HEK293 (cell line): Measurements from ENCODE around the gene CDC37L1.

Source experiments
- CTCF ChIA-PET: fragments of 350-600 bp; formaldehyde crosslinking; extraction: SDS; loops from one replicate; lab custom pipeline; 2021; ENCODE audit warnings: antibody characterized with exemption; lab: Yijun Ruan, JAX
- POLR2A ChIA-PET: fragments of 300-600 bp; formaldehyde crosslinking; extraction: SDS; loops from one replicate; lab custom pipeline; 2020; ENCODE audit warnings: antibody characterized with exemption, inconsistent platforms; lab: Yijun Ruan, JAX
- H3K27ac ChIP-seq: fragments of 200-500 bp; sonication (Bioruptor generic); 2 replicates; pipeline ENCODE4 v1.5.1; 2014; ENCODE audit warnings: low read depth, low read length, control low read depth, inconsistent platforms; ENCODE audit errors: extremely low read depth
- H3K36me3 ChIP-seq, 2 experiments: fragments of 200-500 bp in 1 of 2; sonication (Bioruptor generic) in 1 of 2; 1 replicate in 1 of 2; 2 replicates in 1 of 2; pipeline ENCODE4 v1.5.1; 2014 to 2017; ENCODE audit warnings: inconsistent platforms in 2 of 2, low read length in 2 of 2; ENCODE audit not compliant: control insufficient read depth in 2 of 2, insufficient read depth in 1 of 2
- H3K4me1 ChIP-seq: fragments of 200-500 bp; sonication (Bioruptor generic); 2 replicates; pipeline ENCODE4 v1.5.1; 2014; ENCODE audit warnings: mild to moderate bottlenecking, low read length, inconsistent platforms; ENCODE audit not compliant: control insufficient read depth, insufficient read depth
- H3K4me3 ChIP-seq: 2 replicates; pipeline ENCODE4 v1.5.1; 2011; ENCODE audit warnings: low read depth, mild to moderate bottlenecking, control low read depth, low read length, moderate library complexity
- H3K9me3 ChIP-seq: fragments of 200-500 bp; sonication (Bioruptor generic); 2 replicates; pipeline ENCODE4 v1.5.1; 2014; ENCODE audit warnings: low read depth, low read length, inconsistent platforms; ENCODE audit not compliant: control insufficient read depth, insufficient read depth
- KLF8 ChIP-seq: fragments of 450-650 bp; formaldehyde crosslinking; IDR thresholded peaks from 2 replicates; pipeline ENCODE4 v1.5.1; 2016; ENCODE audit warnings: missing biosample characterization, missing genetic modification characterization
- KLF9 ChIP-seq: fragments of 450-650 bp; formaldehyde crosslinking; IDR thresholded peaks from 2 replicates; pipeline ENCODE4 v1.5.1; 2016; ENCODE audit warnings: missing biosample characterization, missing genetic modification characterization, low read depth
- OSR2 ChIP-seq: fragments of 450-650 bp; formaldehyde crosslinking; IDR thresholded peaks from 2 replicates; pipeline ENCODE4 v1.5.1; 2016; ENCODE audit warnings: missing biosample characterization, missing genetic modification characterization
- SALL2 ChIP-seq: fragments of 450-650 bp; formaldehyde crosslinking; IDR thresholded peaks from 2 replicates; pipeline ENCODE4 v1.5.0; 2017; ENCODE audit warnings: missing biosample characterization, mild to moderate bottlenecking, missing genetic modification characterization, borderline replicate concordance
- YY2 ChIP-seq: fragments of 450-650 bp; formaldehyde crosslinking; IDR thresholded peaks from 2 replicates; pipeline ENCODE4 v1.5.1; 2016; ENCODE audit warnings: missing biosample characterization, missing genetic modification characterization
- ZBTB20 ChIP-seq: fragments of 450-650 bp; formaldehyde crosslinking; IDR thresholded peaks from 2 replicates; pipeline ENCODE4 v1.5.1; 2016; ENCODE audit warnings: missing biosample characterization, missing genetic modification characterization
- ZIC2 ChIP-seq: fragments of 450-650 bp; formaldehyde crosslinking; IDR thresholded peaks from 2 replicates; pipeline ENCODE4 v1.5.1; 2016; ENCODE audit warnings: missing biosample characterization, missing genetic modification characterization
- ZNF121 ChIP-seq: fragments of 450-650 bp; formaldehyde crosslinking; IDR thresholded peaks from 2 replicates; pipeline ENCODE4 v1.5.1; 2016; ENCODE audit warnings: missing biosample characterization, missing genetic modification characterization
- ZNF138 ChIP-seq: fragments of 450-650 bp; formaldehyde crosslinking; IDR thresholded peaks from 2 replicates; pipeline ENCODE4 v1.5.1; 2016; ENCODE audit warnings: missing biosample characterization, missing genetic modification characterization, borderline replicate concordance
- ZNF16 ChIP-seq: fragments of 450-650 bp; formaldehyde crosslinking; IDR thresholded peaks from 2 replicates; pipeline ENCODE4 v1.5.1; 2016; ENCODE audit warnings: low read depth, missing biosample characterization, missing genetic modification characterization
- ZNF211 ChIP-seq: fragments of 450-650 bp; formaldehyde crosslinking; IDR thresholded peaks from 2 replicates; pipeline ENCODE4 v1.5.1; 2016; ENCODE audit warnings: low read depth, missing biosample characterization, missing genetic modification characterization
- ZNF24 ChIP-seq: fragments of 450-650 bp; formaldehyde crosslinking; IDR thresholded peaks from 2 replicates; pipeline ENCODE4 v1.5.1; 2016; ENCODE audit warnings: missing biosample characterization, missing genetic modification characterization
- ZNF404 ChIP-seq: fragments of 450-650 bp; formaldehyde crosslinking; IDR thresholded peaks from 2 replicates; pipeline ENCODE4 v1.5.1; 2017; ENCODE audit warnings: missing biosample characterization, missing genetic modification characterization
- ZNF501 ChIP-seq: fragments of 450-650 bp; formaldehyde crosslinking; IDR thresholded peaks from 2 replicates; pipeline ENCODE4 v1.5.1; 2016; ENCODE audit warnings: missing biosample characterization, missing genetic modification characterization
- ZNF514 ChIP-seq: fragments of 450-650 bp; formaldehyde crosslinking; IDR thresholded peaks from 2 replicates; pipeline ENCODE4 v1.5.1; 2016; ENCODE audit warnings: missing biosample characterization, missing genetic modification characterization
- ZNF544 ChIP-seq: fragments of 450-650 bp; formaldehyde crosslinking; IDR thresholded peaks from 2 replicates; pipeline ENCODE4 v1.5.0; 2017; ENCODE audit warnings: missing biosample characterization, missing genetic modification characterization
- ZNF548 ChIP-seq: fragments of 450-650 bp; formaldehyde crosslinking; IDR thresholded peaks from 2 replicates; pipeline ENCODE4 v1.5.1; 2016; ENCODE audit warnings: missing biosample characterization, missing genetic modification characterization
- ZNF792 ChIP-seq: fragments of 450-650 bp; formaldehyde crosslinking; IDR thresholded peaks from 2 replicates; pipeline ENCODE4 v1.5.1; 2016; ENCODE audit warnings: missing biosample characterization, missing genetic modification characterization
- ZSCAN23 ChIP-seq: fragments of 450-650 bp; formaldehyde crosslinking; IDR thresholded peaks from 2 replicates; pipeline ENCODE4 v1.5.1; 2016; ENCODE audit warnings: missing biosample characterization, missing genetic modification characterization
- TF ChIP-seq, protein P1 (sequence below): fragments of 450-650 bp; formaldehyde crosslinking; IDR thresholded peaks from 2 replicates; pipeline ENCODE4 v1.5.1; 2017; ENCODE audit warnings: missing biosample characterization, missing genetic modification characterization
- TF ChIP-seq, protein P2 (sequence below): fragments of 450-650 bp; formaldehyde crosslinking; IDR thresholded peaks from 2 replicates; pipeline ENCODE4 v1.5.1; 2016; ENCODE audit warnings: missing biosample characterization, missing genetic modification characterization
- TF ChIP-seq, protein P3 (sequence below): fragments of 450-650 bp; formaldehyde crosslinking; IDR thresholded peaks from 2 replicates; pipeline ENCODE4 v1.5.1; 2016; ENCODE audit warnings: missing biosample characterization, missing genetic modification characterization
- TF ChIP-seq, protein P4 (sequence below): fragments of 450-650 bp; formaldehyde crosslinking; IDR thresholded peaks from 2 replicates; pipeline ENCODE4 v1.5.1; 2017; ENCODE audit warnings: missing biosample characterization, mild to moderate bottlenecking, missing genetic modification characterization, moderate library complexity

CDC37L1 gene

DNA sequence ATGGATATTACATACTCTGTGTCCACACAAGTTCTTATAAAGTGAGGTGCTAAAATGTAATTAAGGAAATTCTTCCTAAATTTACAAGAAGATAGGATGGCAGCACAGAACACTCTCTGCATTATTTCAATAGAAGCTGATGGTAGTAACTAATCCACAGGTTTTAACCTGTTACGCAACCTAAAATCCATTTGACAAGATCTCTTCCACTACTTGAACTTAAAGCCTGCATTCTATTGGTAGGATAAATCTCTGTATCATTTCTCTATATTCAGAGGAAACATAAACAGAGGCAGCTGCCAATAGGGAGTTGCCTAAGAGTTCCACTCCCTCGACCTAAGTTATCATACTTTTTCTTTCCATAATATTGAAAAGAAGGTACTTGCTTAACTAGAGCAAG is 21.6 kb downstream of the CDC37L1 start (continued):
- TF ChIP-seq, protein P1, sequence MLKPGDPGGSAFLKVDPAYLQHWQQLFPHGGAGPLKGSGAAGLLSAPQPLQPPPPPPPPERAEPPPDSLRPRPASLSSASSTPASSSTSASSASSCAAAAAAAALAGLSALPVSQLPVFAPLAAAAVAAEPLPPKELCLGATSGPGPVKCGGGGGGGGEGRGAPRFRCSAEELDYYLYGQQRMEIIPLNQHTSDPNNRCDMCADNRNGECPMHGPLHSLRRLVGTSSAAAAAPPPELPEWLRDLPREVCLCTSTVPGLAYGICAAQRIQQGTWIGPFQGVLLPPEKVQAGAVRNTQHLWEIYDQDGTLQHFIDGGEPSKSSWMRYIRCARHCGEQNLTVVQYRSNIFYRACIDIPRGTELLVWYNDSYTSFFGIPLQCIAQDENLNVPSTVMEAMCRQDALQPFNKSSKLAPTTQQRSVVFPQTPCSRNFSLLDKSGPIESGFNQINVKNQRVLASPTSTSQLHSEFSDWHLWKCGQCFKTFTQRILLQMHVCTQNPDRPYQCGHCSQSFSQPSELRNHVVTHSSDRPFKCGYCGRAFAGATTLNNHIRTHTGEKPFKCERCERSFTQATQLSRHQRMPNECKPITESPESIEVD, result no peak

DNA sequence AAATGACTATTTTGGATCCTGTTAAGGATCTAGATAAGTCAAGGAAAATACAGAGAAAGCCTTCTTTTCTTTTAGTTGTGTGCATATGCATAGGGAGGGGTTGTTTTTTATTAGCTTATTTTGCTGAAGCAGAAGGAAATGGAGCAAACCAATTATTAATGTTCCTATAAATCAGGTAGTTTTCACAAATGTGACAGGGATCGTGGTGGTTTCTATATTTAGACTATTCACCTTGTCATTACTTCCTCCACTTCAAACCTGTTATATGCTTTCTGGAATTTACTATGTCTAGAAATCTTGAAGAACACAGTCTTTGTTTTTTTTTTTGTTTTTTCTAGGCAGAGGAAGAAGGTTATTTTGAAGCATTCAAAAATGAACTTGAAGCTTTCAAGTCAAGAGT is 22.2 kb downstream of the CDC37L1 start:
- H3K9me3 ChIP-seq, result no peaks in the 10 kb centered on the region
- no peak overlapping the region for H3K27ac ChIP-seq
- ChIA-PET CTCF (interaction anchor here (0.8 to 1.4 kb wide), 3 partner anchors 11 to 47 kb away, joined by 3 to 4 read pairs (median 3); partner anchors contain the start of gene CDC37L1), POLR2A (interaction anchor here (1.1 kb wide), 1 partner anchor 17 kb away, joined by 3 read pairs; no protein-coding TSS in a partner anchor)
- peaks cover 3 to 54% of the 10 kb centered on the region in 2 experiments; a peak in 2 of 3 replicates for H3K36me3 ChIP-seq
- H3K4me1 ChIP-seq, result no peaks in the 10 kb centered on the region
- no peak overlapping the region for H3K4me3 ChIP-seq
- TF ChIP-seq ZNF544 (tag by site-specific recombination) (no peak), ZNF138 (tag by site-specific recombination) (no peak), KLF9 (tag by site-specific recombination) (no peak), ZNF16 (tag by site-specific recombination) (no peak), ZBTB20 (no peak), ZNF211 (tag by site-specific recombination) (no peak)
- TF ChIP-seq, all 188 proteins: peak for 0

DNA sequence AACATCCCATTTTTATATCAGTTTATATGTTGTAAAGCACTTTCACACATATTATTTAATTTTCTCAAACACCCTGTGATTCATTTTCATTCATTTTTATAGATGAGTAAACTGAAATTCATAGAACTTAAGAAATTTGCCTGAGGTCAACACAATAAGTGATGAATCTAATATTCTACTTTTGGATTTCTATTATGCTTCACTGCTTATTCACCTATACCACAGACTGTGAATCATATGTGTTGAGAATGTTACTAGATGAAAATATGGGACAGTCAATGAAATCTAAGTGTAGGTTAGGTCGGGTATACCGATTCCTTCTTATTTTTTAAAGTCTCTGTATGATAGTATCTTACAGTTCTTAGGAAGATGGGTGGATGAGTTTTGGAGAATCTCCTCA is 24.8 kb downstream of the CDC37L1 start:
- ChIA-PET CTCF (no interaction called here), POLR2A (no interaction called here)
- Histone ChIP-seq H3K9me3 (no peaks in the 10 kb centered on the region), H3K27ac (no peak overlapping the region), H3K36me3 (peaks cover 6 to 56% of the 10 kb centered on the region in 2 experiments; a peak in 2 of 3 replicates), H3K4me3 (no peak overlapping the region), H3K4me1 (no peaks in the 10 kb centered on the region)
- TF ChIP-seq ZNF501 (tag by site-specific recombination) (no peak), ZIC2 (tag by site-specific recombination) (no peak), OSR2 (tag by site-specific recombination) (no peak), ZNF24 (no peak), ZNF514 (tag by site-specific recombination) (no peak), KLF8 (tag by site-specific recombination) (no peak), YY2 (tag by site-specific recombination) (no peak)
- TF ChIP-seq, protein P2, sequence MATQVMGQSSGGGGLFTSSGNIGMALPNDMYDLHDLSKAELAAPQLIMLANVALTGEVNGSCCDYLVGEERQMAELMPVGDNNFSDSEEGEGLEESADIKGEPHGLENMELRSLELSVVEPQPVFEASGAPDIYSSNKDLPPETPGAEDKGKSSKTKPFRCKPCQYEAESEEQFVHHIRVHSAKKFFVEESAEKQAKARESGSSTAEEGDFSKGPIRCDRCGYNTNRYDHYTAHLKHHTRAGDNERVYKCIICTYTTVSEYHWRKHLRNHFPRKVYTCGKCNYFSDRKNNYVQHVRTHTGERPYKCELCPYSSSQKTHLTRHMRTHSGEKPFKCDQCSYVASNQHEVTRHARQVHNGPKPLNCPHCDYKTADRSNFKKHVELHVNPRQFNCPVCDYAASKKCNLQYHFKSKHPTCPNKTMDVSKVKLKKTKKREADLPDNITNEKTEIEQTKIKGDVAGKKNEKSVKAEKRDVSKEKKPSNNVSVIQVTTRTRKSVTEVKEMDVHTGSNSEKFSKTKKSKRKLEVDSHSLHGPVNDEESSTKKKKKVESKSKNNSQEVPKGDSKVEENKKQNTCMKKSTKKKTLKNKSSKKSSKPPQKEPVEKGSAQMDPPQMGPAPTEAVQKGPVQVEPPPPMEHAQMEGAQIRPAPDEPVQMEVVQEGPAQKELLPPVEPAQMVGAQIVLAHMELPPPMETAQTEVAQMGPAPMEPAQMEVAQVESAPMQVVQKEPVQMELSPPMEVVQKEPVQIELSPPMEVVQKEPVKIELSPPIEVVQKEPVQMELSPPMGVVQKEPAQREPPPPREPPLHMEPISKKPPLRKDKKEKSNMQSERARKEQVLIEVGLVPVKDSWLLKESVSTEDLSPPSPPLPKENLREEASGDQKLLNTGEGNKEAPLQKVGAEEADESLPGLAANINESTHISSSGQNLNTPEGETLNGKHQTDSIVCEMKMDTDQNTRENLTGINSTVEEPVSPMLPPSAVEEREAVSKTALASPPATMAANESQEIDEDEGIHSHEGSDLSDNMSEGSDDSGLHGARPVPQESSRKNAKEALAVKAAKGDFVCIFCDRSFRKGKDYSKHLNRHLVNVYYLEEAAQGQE, result no peak

DNA sequence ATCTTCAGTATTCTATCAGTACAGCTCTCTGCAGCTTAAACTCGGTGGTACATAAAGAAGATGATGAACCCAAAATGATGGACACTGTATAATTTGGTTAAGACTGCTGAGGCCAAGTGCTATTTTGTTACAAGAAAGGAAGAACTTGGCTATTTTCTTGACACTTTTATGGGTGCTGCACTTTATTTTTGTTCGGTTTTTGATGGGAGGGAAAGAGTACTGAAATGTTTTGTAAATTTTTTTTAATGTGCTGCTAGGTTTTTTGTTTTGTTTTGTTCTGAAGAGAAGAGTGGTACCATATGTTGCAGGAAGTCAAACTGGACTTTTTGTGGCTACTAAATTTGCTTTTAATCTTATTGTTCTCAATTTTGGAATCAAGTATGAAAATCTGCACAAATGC is 26.7 kb downstream of the CDC37L1 start:
- H3K4me3 ChIP-seq, result no peak overlapping the region
- peaks cover 10 to 64% of the 10 kb centered on the region in 2 experiments for H3K36me3 ChIP-seq
- POLR2A ChIA-PET, result no interaction called here
- no peaks in the 10 kb centered on the region for H3K9me3 ChIP-seq
- H3K4me1 ChIP-seq, result no peaks in the 10 kb centered on the region
- no peak overlapping the region for H3K27ac ChIP-seq
- CTCF ChIA-PET, result interaction anchor here (0.7 to 1.0 kb wide), 3 partner anchors 16 to 1836 kb away, joined by 3 to 4 read pairs (median 3); no protein-coding TSS in a partner anchor
- no peak for TF ChIP-seq ZNF404
- TF ChIP-seq ZNF548 (tag by site-specific recombination), result no peak
- no peak for TF ChIP-seq ZNF121 (tag by site-specific recombination)
- TF ChIP-seq SALL2 (tag by site-specific recombination), result no peak
- TF ChIP-seq, protein P3, sequence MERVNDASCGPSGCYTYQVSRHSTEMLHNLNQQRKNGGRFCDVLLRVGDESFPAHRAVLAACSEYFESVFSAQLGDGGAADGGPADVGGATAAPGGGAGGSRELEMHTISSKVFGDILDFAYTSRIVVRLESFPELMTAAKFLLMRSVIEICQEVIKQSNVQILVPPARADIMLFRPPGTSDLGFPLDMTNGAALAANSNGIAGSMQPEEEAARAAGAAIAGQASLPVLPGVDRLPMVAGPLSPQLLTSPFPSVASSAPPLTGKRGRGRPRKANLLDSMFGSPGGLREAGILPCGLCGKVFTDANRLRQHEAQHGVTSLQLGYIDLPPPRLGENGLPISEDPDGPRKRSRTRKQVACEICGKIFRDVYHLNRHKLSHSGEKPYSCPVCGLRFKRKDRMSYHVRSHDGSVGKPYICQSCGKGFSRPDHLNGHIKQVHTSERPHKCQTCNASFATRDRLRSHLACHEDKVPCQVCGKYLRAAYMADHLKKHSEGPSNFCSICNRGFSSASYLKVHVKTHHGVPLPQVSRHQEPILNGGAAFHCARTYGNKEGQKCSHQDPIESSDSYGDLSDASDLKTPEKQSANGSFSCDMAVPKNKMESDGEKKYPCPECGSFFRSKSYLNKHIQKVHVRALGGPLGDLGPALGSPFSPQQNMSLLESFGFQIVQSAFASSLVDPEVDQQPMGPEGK (tag by site-specific recombination), result no peak
- no peak for TF ChIP-seq ZSCAN23 (tag by site-specific recombination)
- TF ChIP-seq, protein P4, sequence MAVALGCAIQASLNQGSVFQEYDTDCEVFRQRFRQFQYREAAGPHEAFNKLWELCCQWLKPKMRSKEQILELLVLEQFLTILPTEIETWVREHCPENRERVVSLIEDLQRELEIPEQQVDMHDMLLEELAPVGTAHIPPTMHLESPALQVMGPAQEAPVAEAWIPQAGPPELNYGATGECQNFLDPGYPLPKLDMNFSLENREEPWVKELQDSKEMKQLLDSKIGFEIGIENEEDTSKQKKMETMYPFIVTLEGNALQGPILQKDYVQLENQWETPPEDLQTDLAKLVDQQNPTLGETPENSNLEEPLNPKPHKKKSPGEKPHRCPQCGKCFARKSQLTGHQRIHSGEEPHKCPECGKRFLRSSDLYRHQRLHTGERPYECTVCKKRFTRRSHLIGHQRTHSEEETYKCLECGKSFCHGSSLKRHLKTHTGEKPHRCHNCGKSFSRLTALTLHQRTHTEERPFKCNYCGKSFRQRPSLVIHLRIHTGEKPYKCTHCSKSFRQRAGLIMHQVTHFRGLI (tag by site-specific recombination), result no peak
- no peak for TF ChIP-seq ZNF792
